ENCODE results near the gene FOXO1. TPM values are rescaled to one million over a fixed set of nuclear protein-coding genes. Genes with fewer than 3 reads are reported as not detected.
A peak's percentile ranks its signal among the peaks of the same experiment; 100 is the strongest.

The FOXO1 gene
- total and polyA plus RNA-seq, 2 of the 13 experiments (the other 11 are each of a cell fraction or from before 2014, with no cell fraction given) = 8.1 to 13.1 TPM

GRCh38 chr13:40608308-40608707 lies 58.1 kb downstream of the FOXO1 start:
- no peak for FAIRE-seq
- no TSS peak for BruUV-seq (replicated peaks)
- peaks cover 95% of the 10 kb centered on the region for H3K79me2 ChIP-seq (ENCODE audit: insufficient read depth, low read length)

More at GRCh38 chr13:40608308-40608707, 58.1 kb downstream of the FOXO1 start:
- peaks cover 6% of the 10 kb centered on the region for H3K4me1 ChIP-seq (ENCODE audit: insufficient read depth, low read length)
- DNase-seq (ENCODE audit: low spot score) (no peak), ATAC-seq (no peak)
- peaks cover 68% of the 10 kb centered on the region for H4K20me1 ChIP-seq (ENCODE audit: insufficient read depth, low read length)
- H2AFZ ChIP-seq (ENCODE audit: low read length) = no peak overlapping the region
- intact Hi-C loops (cut with micrococcal nuclease; ENCODE audit: unreplicated experiment) (no loop called here), in situ Hi-C loops (cut with HindIII; ENCODE audit: extremely low pct_ligation_motif_present, low pct_unique_long_range_greater_than_20kb) (no loop called here)
- WGBS (ENCODE audit: low lambda C conversion rate) = 100% methylated on average over 1 of the region's 1 CpG
- H3K27ac ChIP-seq (ENCODE audit: extremely low read length, insufficient read depth, low read length) = no peak overlapping the region
- no peak overlapping the region for H3K4me2 ChIP-seq (ENCODE audit: low read depth, low read length)
- TF ChIP-seq ZNF501 (CRISPR knock-in tag; IDR thresholded peaks at IDR 0.05) = no peak
- no peak for TF ChIP-seq ZNF432 (CRISPR knock-in tag; IDR thresholded peaks at IDR 0.05; ENCODE audit: borderline replicate concordance)
- peak; percentile 92 for TF ChIP-seq RBAK (CRISPR knock-in tag; IDR thresholded peaks at IDR 0.05)
- TF ChIP-seq ZMYM4 (CRISPR knock-in tag; IDR thresholded peaks at IDR 0.05) = no peak
- TF ChIP-seq ZNF143 (CRISPR knock-in tag; IDR thresholded peaks at IDR 0.05) = no peak
- no peak for TF ChIP-seq ATF6 (CRISPR knock-in tag; conservative IDR thresholded peaks at IDR 0.05)
- TF ChIP-seq PHF21A (CRISPR knock-in tag; IDR thresholded peaks at IDR 0.05) = no peak
- TF ChIP-seq, protein P1, sequence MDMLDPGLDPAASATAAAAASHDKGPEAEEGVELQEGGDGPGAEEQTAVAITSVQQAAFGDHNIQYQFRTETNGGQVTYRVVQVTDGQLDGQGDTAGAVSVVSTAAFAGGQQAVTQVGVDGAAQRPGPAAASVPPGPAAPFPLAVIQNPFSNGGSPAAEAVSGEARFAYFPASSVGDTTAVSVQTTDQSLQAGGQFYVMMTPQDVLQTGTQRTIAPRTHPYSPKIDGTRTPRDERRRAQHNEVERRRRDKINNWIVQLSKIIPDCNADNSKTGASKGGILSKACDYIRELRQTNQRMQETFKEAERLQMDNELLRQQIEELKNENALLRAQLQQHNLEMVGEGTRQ (IDR thresholded peaks at IDR 0.05; ENCODE audit: low read depth, low read length) = no peak
- TF ChIP-seq, protein P1 (CRISPR knock-in tag; IDR thresholded peaks at IDR 0.05; ENCODE audit: borderline replicate concordance) = no peak
- no peak for TF ChIP-seq RAD21 (CRISPR knock-in tag; IDR thresholded peaks at IDR 0.05)
- no peak for TF ChIP-seq TFDP1 (CRISPR knock-in tag; IDR thresholded peaks at IDR 0.05; ENCODE audit: borderline replicate concordance)
- TF ChIP-seq ZNF749 (CRISPR knock-in tag; IDR thresholded peaks at IDR 0.05; ENCODE audit: borderline replicate concordance) = no peak
- TF ChIP-seq RFX1 (IDR thresholded peaks at IDR 0.05) = no peak
- TF ChIP-seq JARID2 (CRISPR knock-in tag; IDR thresholded peaks at IDR 0.05; ENCODE audit: insufficient replicate concordance) = no peak
- TF ChIP-seq ZNF720 (CRISPR knock-in tag; IDR thresholded peaks at IDR 0.05) = no peak
- TF ChIP-seq FOXO4 (CRISPR knock-in tag; conservative IDR thresholded peaks at IDR 0.05) = no peak
- TF ChIP-seq ZNF12 (CRISPR knock-in tag; IDR thresholded peaks at IDR 0.05) = peak; percentile 72; the same call in 1 of the 2 replicates
- no peak for TF ChIP-seq TGIF2 (CRISPR knock-in tag; IDR thresholded peaks at IDR 0.05)
- no peaks in the 10 kb centered on the region for H3K9me3 ChIP-seq (ENCODE audit: low read length)
- peaks cover 0 to 20% of the 10 kb centered on the region in 2 experiments; a peak in 4 of 5 replicates for H3K36me3 ChIP-seq (replicated peaks in 1 of 2; ENCODE audit: control insufficient read depth in 1 of 2, insufficient read depth in 2 of 2, low read length in 2 of 2)
- no peak overlapping the region for H3K9ac ChIP-seq (ENCODE audit: insufficient read depth, low read depth, low read length)
- no peaks in the 10 kb centered on the region for H3K27me3 ChIP-seq (ENCODE audit: control insufficient read depth in 1 of 2, insufficient read depth in 2 of 2, low read length in 2 of 2)
- no peak overlapping the region for H3K4me3 ChIP-seq (replicated peaks in 1 of 3; ENCODE audit: insufficient read depth in 1 of 3, low read depth in 2 of 3, low read length in 3 of 3)
- ChIA-PET POLR2A (no interaction called here), CTCF (ENCODE audit: low intra/inter-chr PET ratio, low total read pairs) (no interaction called here)
